B cell (primary cell): ENCODE results near the gene HSP90AB1.

Experiments used
- EZH2 ChIP-seq: IDR thresholded peaks from 2 replicates; pipeline ENCODE4 v1.6.1; 2012; ENCODE audit warnings: borderline replicate concordance, low read depth, mild to moderate bottlenecking, moderate library complexity, low read length; ENCODE audit not compliant: insufficient read depth, poor library complexity, severe bottlenecking
- TF ChIP-seq, protein P1 (sequence below): fragments of 200-600 bp; IDR thresholded peaks from one replicate; pipeline ENCODE4 v1.8.0; 2022; ENCODE audit warnings: antibody characterized with exemption, mild to moderate bottlenecking

GRCh38 chr6:44271406-44271723 lies 24.5 kb downstream of the HSP90AB1 start:
- TF ChIP-seq EZH2: peak; percentile 8
- TF ChIP-seq, protein P1, sequence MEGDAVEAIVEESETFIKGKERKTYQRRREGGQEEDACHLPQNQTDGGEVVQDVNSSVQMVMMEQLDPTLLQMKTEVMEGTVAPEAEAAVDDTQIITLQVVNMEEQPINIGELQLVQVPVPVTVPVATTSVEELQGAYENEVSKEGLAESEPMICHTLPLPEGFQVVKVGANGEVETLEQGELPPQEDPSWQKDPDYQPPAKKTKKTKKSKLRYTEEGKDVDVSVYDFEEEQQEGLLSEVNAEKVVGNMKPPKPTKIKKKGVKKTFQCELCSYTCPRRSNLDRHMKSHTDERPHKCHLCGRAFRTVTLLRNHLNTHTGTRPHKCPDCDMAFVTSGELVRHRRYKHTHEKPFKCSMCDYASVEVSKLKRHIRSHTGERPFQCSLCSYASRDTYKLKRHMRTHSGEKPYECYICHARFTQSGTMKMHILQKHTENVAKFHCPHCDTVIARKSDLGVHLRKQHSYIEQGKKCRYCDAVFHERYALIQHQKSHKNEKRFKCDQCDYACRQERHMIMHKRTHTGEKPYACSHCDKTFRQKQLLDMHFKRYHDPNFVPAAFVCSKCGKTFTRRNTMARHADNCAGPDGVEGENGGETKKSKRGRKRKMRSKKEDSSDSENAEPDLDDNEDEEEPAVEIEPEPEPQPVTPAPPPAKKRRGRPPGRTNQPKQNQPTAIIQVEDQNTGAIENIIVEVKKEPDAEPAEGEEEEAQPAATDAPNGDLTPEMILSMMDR: no peak
